ENCODE measurements around the gene ARRB1. TPM values are rescaled to one million over a fixed set of nuclear protein-coding genes. Genes with fewer than 3 reads are reported as not detected.
"Not testable (repeated sequence)": the region's sequence is repeated elsewhere in the genome, so short reads cannot be mapped to it uniquely, and the experiment has no call there.

The ARRB1 gene
- total RNA-seq, 2 donors from 2014 or later: 70.3 to 73.4 TPM

DNA sequence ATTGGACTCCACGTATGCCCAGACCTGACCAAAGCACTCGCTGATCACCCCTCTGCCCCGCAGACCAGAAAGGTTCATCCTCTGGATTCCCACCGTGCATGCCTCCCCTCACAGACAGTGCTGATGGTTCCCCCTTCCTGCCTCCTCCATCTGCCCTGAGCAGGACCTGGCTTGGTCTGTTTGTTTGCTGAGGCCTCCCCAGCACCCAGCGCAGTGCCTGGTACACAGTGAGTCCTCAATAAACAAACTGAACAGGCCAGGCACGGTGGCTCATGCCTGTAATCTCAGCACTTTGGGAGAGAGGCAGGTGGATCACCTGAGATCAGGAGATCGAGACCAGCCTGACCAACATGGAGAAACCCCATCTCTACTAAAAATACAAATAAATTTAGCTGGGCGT is 24.2 kb upstream of the ARRB1 start:
- H3K9ac ChIP-seq (ENCODE audit: low read depth in 2 of 2, low read length in 2 of 2): no peak overlapping the region
- no peaks in the 10 kb centered on the region for H3K9me3 ChIP-seq
- no peak overlapping the region for H3K27ac ChIP-seq
- TF ChIP-seq, protein P1, sequence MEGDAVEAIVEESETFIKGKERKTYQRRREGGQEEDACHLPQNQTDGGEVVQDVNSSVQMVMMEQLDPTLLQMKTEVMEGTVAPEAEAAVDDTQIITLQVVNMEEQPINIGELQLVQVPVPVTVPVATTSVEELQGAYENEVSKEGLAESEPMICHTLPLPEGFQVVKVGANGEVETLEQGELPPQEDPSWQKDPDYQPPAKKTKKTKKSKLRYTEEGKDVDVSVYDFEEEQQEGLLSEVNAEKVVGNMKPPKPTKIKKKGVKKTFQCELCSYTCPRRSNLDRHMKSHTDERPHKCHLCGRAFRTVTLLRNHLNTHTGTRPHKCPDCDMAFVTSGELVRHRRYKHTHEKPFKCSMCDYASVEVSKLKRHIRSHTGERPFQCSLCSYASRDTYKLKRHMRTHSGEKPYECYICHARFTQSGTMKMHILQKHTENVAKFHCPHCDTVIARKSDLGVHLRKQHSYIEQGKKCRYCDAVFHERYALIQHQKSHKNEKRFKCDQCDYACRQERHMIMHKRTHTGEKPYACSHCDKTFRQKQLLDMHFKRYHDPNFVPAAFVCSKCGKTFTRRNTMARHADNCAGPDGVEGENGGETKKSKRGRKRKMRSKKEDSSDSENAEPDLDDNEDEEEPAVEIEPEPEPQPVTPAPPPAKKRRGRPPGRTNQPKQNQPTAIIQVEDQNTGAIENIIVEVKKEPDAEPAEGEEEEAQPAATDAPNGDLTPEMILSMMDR (IDR thresholded peaks at IDR 0.05): no peak
- H3K36me3 ChIP-seq: no peaks in the 10 kb centered on the region
- H3K4me1 ChIP-seq: no peaks in the 10 kb centered on the region
- DNase-seq: no peak
- H3K27me3 ChIP-seq: no peaks in the 10 kb centered on the region
- no peak overlapping the region for H3K4me3 ChIP-seq
- intact Hi-C loops (cut with DNase I): no loop called here

DNA sequence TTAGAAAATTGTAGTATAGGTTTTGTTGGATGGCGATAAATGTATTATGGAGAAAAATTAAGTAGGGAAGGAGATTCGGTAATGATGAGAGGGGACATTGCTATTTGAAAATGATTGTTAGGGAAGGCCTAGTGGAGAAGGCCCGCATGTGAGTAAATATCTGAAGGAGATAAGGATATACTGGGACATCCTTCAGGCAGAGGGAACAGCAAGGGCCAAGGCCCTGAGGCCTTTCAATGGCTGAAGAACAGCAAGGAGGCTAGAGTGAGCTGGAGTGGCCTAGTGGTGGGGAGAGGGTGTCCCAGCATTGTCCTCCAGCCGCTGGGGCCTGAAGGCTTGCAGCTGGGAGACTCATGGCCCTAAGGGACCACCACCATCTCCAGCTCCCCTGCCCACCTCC is 23.2 kb upstream of the ARRB1 start:
- Histone ChIP-seq H3K4me1 (no peaks in the 10 kb centered on the region), H3K36me3 (no peaks in the 10 kb centered on the region), H3K4me3 (no peak overlapping the region), H3K27ac (no peak overlapping the region), H3K9me3 (no peaks in the 10 kb centered on the region), H3K27me3 (no peaks in the 10 kb centered on the region), H3K9ac (ENCODE audit: low read depth in 2 of 2, low read length in 2 of 2) (no peak overlapping the region)
- TF ChIP-seq, protein P1 (IDR thresholded peaks at IDR 0.05): no peak
- intact Hi-C loops (cut with DNase I): no loop called here
- no peak for DNase-seq

DNA sequence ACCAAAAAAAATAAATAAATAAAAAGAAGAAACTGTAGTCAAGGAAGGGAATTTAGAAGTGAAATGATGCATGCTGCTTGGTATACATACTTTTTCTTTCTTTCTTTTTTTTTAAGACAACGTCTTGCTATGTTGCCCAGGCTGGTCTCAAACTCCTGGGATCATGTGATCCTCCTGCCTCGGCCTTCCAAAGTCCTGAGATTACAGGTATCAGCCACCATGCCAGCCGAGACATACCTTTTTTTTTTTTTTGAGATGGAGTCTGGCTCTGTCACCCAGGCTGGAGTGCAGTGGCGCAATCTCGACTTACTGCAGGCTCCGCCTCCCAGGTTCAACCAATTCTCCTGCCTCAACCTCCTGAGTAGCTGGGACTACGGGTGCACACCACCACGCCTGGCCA is 21.7 kb upstream of the ARRB1 start:
- no peaks in the 10 kb centered on the region for H3K27me3 ChIP-seq
- H3K9ac ChIP-seq (ENCODE audit: low read depth in 2 of 2, low read length in 2 of 2): no peak overlapping the region
- no peak for DNase-seq
- no peaks in the 10 kb centered on the region for H3K4me1 ChIP-seq
- H3K9me3 ChIP-seq: no peaks in the 10 kb centered on the region
- TF ChIP-seq, protein P1 (IDR thresholded peaks at IDR 0.05): no peak
- intact Hi-C loops (cut with DNase I): no loop called here
- no peak overlapping the region for H3K4me3 ChIP-seq
- H3K27ac ChIP-seq: no peak overlapping the region
- H3K36me3 ChIP-seq: no peaks in the 10 kb centered on the region

DNA sequence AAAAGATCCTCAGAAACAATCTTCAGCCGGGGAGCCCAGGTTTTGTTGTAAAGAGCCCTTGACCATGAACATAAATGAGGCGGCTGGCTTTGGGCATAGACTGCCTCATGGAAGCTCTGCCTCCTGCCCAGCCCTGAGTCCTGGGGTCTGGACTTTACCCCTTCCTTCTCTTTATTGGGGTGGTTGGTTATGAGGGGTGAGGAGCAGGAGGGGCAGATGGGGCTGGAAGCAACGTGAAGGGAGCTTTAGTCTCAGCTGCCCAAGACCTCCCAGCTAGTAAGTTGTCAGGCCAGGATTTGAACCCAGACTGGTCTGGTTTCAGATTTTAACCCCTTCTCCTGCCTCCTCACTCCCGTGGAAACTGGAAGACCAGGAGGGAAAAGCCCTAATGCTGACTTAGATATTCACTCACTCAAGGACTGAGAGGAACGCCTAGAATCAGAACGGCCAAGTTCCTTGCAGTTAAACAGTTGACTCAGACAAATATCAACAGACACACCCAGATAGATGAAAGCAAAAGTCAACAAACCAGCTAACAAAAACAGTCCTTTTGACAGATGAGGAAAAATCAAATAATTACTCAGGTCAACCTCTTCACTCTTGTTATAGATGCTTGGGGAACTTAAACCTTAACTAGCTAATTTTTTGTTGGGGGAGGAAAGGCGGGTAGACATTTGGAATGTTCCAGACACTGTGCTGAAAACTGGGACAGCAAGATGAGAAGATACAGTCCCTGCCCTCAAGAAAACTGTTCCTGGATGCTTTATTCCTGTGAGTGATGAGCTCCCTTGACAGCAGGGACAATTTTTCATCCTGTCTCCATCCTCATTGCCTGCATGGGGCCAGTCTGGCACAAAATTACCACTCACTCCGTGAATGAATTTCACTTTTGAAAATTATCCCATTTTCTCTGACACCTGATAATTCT is 20.8 kb upstream of the ARRB1 start:
- TF ChIP-seq, protein P1 (IDR thresholded peaks at IDR 0.05): no peak
- intact Hi-C loops (cut with DNase I): no loop called here
- Histone ChIP-seq H3K27me3 (no peaks in the 10 kb centered on the region), H3K36me3 (no peaks in the 10 kb centered on the region), H3K4me3 (no peak overlapping the region), H3K9me3 (no peaks in the 10 kb centered on the region), H3K9ac (ENCODE audit: low read depth in 2 of 2, low read length in 2 of 2) (peak overlapping the region; percentile 24 to 68), H3K4me1 (no peaks in the 10 kb centered on the region), H3K27ac (peak overlapping the region; percentile 93)
- DNase-seq: peak; percentile 75

DNA sequence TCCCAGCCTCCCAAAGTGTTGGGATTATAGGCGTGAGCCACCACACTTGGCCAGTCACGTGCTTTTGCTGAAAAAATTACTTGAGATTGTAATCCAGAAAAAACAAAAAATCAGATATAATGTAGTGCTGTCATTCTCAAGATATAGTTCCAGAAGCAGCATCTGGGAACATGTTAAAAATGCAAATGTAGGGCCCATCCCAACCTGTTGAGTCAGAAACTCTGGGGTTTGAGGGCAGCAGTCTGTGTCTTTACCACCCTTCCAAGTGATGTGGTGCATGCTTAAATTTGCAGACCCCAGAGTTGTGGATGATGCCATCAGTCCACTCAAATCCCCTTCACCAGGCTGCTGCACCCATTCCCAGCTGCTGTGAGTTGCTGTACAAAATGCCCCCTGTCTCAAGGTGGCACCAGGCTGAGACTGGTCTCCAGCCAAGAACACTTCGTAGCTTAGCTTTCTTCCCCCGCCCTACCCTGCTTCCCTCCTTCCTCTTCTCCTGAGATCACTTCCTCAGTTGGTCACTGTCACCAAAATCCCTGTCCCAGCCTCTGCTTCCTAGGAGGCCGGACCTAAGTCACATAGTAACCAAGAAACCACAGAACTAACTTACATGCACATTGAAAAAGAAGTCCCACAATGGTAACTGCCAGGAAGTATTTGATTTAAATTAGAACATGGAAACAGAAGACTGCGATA is 18.2 kb upstream of the ARRB1 start:
- Histone ChIP-seq H3K9ac (ENCODE audit: low read depth in 2 of 2, low read length in 2 of 2) (no peak overlapping the region), H3K36me3 (no peaks in the 10 kb centered on the region), H3K4me1 (no peaks in the 10 kb centered on the region), H3K4me3 (no peak overlapping the region), H3K27me3 (no peaks in the 10 kb centered on the region), H3K9me3 (no peaks in the 10 kb centered on the region), H3K27ac (no peak overlapping the region)
- TF ChIP-seq, protein P1 (IDR thresholded peaks at IDR 0.05): no peak
- no peak for DNase-seq
- intact Hi-C loops (cut with DNase I): no loop called here

DNA sequence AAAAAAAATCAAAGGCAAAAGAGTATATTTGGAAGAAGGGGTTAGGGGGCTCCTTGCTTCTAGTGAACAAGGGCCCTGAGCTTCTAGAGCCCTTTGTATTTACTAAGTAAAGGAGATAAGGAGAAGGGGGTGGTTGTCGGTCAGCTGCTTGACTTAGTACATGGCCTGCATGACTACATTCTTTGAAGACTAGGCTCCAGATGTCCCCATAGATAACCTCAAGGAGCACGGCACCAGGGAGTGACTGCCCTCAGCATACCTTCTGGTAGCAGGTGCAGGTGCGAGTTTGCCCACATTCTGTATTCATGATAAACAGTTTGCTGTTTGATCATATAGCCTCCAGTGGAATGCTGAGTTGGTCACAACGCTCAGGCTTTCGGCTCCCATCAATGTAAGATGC is 15.4 kb upstream of the ARRB1 start:
- DNase-seq; H3K27me3 ChIP-seq; H3K27ac ChIP-seq; H3K4me1 ChIP-seq; H3K36me3 ChIP-seq; H3K9ac ChIP-seq (ENCODE audit: low read depth in 2 of 2, low read length in 2 of 2); intact Hi-C loops (cut with DNase I); H3K4me3 ChIP-seq; H3K9me3 ChIP-seq: not testable (repeated sequence)

All from colonic mucosa (tissue), 4 donors.